Activated naive CD4-positive, alpha-beta T cell treated with anti-CD3 and anti-CD28 coated beads for 36 hours (primary cell): ENCODE data around the gene PPFIBP1. TPM values are rescaled to one million over a fixed set of nuclear protein-coding genes. Genes with fewer than 3 reads are reported as not detected.
A peak's percentile ranks its signal among the peaks of the same experiment; 100 is the strongest.
"Not testable (repeated sequence)": the region's sequence is repeated elsewhere in the genome, so short reads cannot be mapped to it uniquely, and the experiment has no call there.

Source experiments
- CTCF ChIA-PET: fragments of 350-600 bp; sonication (Branson Sonifier 250); formaldehyde crosslinking; loops from one replicate; lab custom pipeline; 2021; ENCODE audit warnings: antibody characterized with exemption; lab: Charles Lee
- DNase-seq: peaks from one replicate; pipeline ENCODE4 v3.0.0-alpha.2; 2020
- H3K27ac Mint-ChIP-seq: one replicate; pipeline ENCODE4 v1.8.0; 2021; ENCODE audit warnings: mild to moderate bottlenecking, mixed read lengths
- H3K27me3 Mint-ChIP-seq: one replicate; pipeline ENCODE4 v1.8.0; 2021; ENCODE audit warnings: low read depth, mixed read lengths
- H3K36me3 Mint-ChIP-seq: one replicate; pipeline ENCODE4 v1.8.0; 2021; ENCODE audit warnings: low read depth, mixed read lengths
- H3K4me1 Mint-ChIP-seq: one replicate; pipeline ENCODE4 v1.8.0; 2021; ENCODE audit warnings: low read depth, mixed read lengths
- H3K4me3 Mint-ChIP-seq: one replicate; pipeline ENCODE4 v1.8.0; 2021; ENCODE audit warnings: mild to moderate bottlenecking, moderate library complexity, mixed read lengths
- H3K9me3 Mint-ChIP-seq: one replicate; pipeline ENCODE4 v1.8.0; 2021; ENCODE audit warnings: mixed read lengths
- intact Hi-C: fragments of 100-400 bp; cut with micrococcal nuclease; formaldehyde crosslinking; loops from one replicate; pipeline ENCODE4 v1.15.1; 2023
- total RNA-seq, 2 experiments: library from RNA; stranded (reverse); gene quantifications; one replicate each; pipeline ENCODE4 v1.2.3, GENCODE V29; 2021

The PPFIBP1 gene
- total RNA-seq, 2 experiments from 2014 or later = 43.4 to 43.6 TPM

- H3K27ac Mint-ChIP-seq = no peak overlapping the region
Measured at GRCh38 chr12:27711967-27712366, 188.0 kb downstream of the PPFIBP1 start.

DNA sequence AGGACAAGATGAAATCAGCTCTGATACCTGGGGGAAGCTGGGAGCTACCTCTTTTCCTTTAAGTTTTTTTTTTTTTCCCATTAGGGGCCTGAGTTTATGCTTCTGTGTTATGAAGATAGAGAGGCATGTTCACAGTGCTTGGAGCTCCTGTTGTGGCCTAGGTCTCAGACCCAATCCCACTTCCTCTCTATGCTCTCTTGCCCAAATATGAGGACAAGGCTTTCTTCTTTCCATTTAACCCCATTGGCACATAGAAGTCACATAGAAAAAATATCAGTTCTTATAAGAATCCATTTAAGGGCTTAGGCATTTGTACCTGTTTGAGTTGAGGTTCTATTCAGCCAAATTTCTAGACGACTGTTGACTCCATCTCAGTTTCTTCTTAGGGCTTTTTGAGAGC is 199.2 kb downstream of the PPFIBP1 start:
- no peak overlapping the region for H3K4me3 Mint-ChIP-seq
- peaks cover 7% of the 10 kb centered on the region for H3K4me1 Mint-ChIP-seq
- H3K36me3 Mint-ChIP-seq = peaks cover 13% of the 10 kb centered on the region
- no peaks in the 10 kb centered on the region for H3K9me3 Mint-ChIP-seq
- H3K27ac Mint-ChIP-seq = no peak overlapping the region
- no peaks in the 10 kb centered on the region for H3K27me3 Mint-ChIP-seq
- intact Hi-C loops = no loop called here
- CTCF ChIA-PET = interaction anchor here (0.6 to 1.8 kb wide), 6 partner anchors 10 to 217 kb away, joined by 3 to 7 read pairs (median 4); no protein-coding TSS in a partner anchor
- DNase-seq = no peak

More at GRCh38 chr12:27711967-27712366, 188.0 kb downstream of the PPFIBP1 start:
- H3K4me3 Mint-ChIP-seq = peak overlapping the region; percentile 17
- intact Hi-C loops = loop anchor here (2.0 kb wide), 4 partner anchors 189 to 689 kb away; partner anchors contain the start of genes BMAL2, MED21 and STK38L
- DNase-seq = no peak
- no peaks in the 10 kb centered on the region for H3K27me3 Mint-ChIP-seq
- no peaks in the 10 kb centered on the region for H3K9me3 Mint-ChIP-seq
- peaks cover 19% of the 10 kb centered on the region for H3K4me1 Mint-ChIP-seq
- CTCF ChIA-PET = no interaction called here
- H3K36me3 Mint-ChIP-seq = peaks cover 7% of the 10 kb centered on the region

- Mint-ChIP-seq H3K27me3 (no peaks in the 10 kb centered on the region), H3K27ac (no peak overlapping the region), H3K36me3 (peaks cover 14% of the 10 kb centered on the region), H3K9me3 (no peaks in the 10 kb centered on the region), H3K4me3 (no peak overlapping the region), H3K4me1 (no peaks in the 10 kb centered on the region)
- intact Hi-C loops = loop anchor here (10.0 kb wide), 1 partner anchor 1145 kb away; no protein-coding TSS in a partner anchor
- CTCF ChIA-PET = no interaction called here
- DNase-seq = no peak
Measured at GRCh38 chr12:27730097-27730588, 206.1 kb downstream of the PPFIBP1 start.

- Mint-ChIP-seq H3K9me3 (no peaks in the 10 kb centered on the region), H3K27me3 (no peaks in the 10 kb centered on the region), H3K27ac (no peak overlapping the region), H3K4me1 (no peaks in the 10 kb centered on the region), H3K36me3 (peaks cover 19% of the 10 kb centered on the region), H3K4me3 (no peak overlapping the region)
- intact Hi-C loops = loop anchor here (2.0 to 10.0 kb wide), 4 partner anchors 49 to 1587 kb away; partner anchors contain the start of genes KLHL42 and MANSC4
- CTCF ChIA-PET = interaction anchor here (0.6 to 4.0 kb wide), 19 partner anchors 9 to 602 kb away, joined by 3 to 37 read pairs (median 4); partner anchors contain the start of genes KLHL42 and MANSC4
- peak; percentile 18 for DNase-seq
Measured at GRCh38 chr12:27732281-27732680, 208.3 kb downstream of the PPFIBP1 start.

GRCh38 chr12:27733052-27733656 is 209.1 kb downstream of the PPFIBP1 start:
- Mint-ChIP-seq H3K27ac (no peak overlapping the region), H3K36me3 (peaks cover 21% of the 10 kb centered on the region)

DNA sequence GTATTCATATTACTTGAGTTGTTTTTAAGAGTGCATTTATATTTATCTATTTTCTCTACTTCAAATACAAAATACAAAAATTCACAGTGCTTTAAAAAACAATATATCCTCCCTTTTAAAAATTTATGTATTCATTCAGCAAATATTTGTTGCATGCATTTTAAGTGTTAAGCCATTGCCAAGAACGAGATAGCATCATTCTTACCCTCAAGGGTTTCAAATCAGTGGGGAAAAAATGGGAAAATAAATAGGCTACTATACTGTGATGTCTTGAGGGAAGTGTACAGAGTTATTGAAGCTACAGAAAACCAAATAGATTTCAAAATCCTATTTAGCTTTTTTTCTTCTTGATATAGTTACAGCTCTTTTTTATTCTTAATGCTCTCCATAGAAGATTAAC is 209.8 kb downstream of the PPFIBP1 start:
- H3K27me3 Mint-ChIP-seq = no peaks in the 10 kb centered on the region
- H3K9me3 Mint-ChIP-seq = no peaks in the 10 kb centered on the region
- peaks cover 21% of the 10 kb centered on the region for H3K36me3 Mint-ChIP-seq
- no peak for DNase-seq
- H3K4me1 Mint-ChIP-seq = peaks cover 2% of the 10 kb centered on the region
- H3K4me3 Mint-ChIP-seq = no peak overlapping the region
- H3K27ac Mint-ChIP-seq = no peak overlapping the region
- intact Hi-C loops = loop anchor here (1.0 to 10.0 kb wide), 6 partner anchors 47 to 1585 kb away; partner anchors contain the start of genes KLHL42 and MANSC4
- CTCF ChIA-PET = interaction anchor here (0.6 to 4.0 kb wide), 14 partner anchors 9 to 222 kb away, joined by 3 to 37 read pairs (median 6); no protein-coding TSS in a partner anchor

More at GRCh38 chr12:27733052-27733656, 209.1 kb downstream of the PPFIBP1 start:
- Mint-ChIP-seq H3K4me1 (no peaks in the 10 kb centered on the region), H3K4me3 (no peak overlapping the region), H3K27me3 (no peaks in the 10 kb centered on the region), H3K9me3 (no peaks in the 10 kb centered on the region)
- intact Hi-C loops = loop anchor here (1.0 to 10.0 kb wide), 6 partner anchors 48 to 1586 kb away; partner anchors contain the start of genes KLHL42 and MANSC4
- peak; percentile 60 for DNase-seq
- CTCF ChIA-PET = interaction anchor here (0.6 to 4.0 kb wide), 19 partner anchors 10 to 603 kb away, joined by 3 to 37 read pairs (median 4); no protein-coding TSS in a partner anchor

- H3K4me1 Mint-ChIP-seq, H3K27me3 Mint-ChIP-seq, H3K9me3 Mint-ChIP-seq, H3K27ac Mint-ChIP-seq, DNase-seq, H3K4me3 Mint-ChIP-seq: not testable (repeated sequence)
- peaks cover 21% of the 10 kb centered on the region for H3K36me3 Mint-ChIP-seq
- CTCF ChIA-PET = interaction anchor here (0.6 to 4.0 kb wide), 7 partner anchors 11 to 222 kb away, joined by 3 to 37 read pairs (median 5); no protein-coding TSS in a partner anchor
- intact Hi-C loops = loop anchor here (10.0 kb wide), 1 partner anchor 1140 kb away; no protein-coding TSS in a partner anchor
Measured at GRCh38 chr12:27734321-27734720, 210.3 kb downstream of the PPFIBP1 start.

DNA sequence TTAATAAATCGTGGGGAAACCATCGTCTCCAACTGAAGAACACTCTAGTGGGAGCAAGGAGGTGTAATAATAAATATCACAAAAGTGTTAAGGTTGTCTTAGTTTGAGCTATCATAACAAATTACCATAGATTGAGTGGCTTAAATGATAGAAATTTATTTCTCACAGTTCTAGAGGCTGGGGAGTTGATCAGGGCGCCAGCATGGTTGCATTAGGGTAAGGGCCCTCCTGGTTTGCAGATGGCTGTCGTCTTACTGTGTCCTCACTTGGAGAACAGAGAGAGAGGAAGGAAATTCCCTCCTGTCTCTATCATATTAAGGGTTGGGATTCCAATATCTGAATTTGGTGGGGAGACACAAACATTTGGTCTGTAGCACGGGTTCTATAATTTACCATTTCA is 219.6 kb downstream of the PPFIBP1 start:
- Mint-ChIP-seq H3K27ac (no peak overlapping the region), H3K9me3 (no peaks in the 10 kb centered on the region), H3K27me3 (no peaks in the 10 kb centered on the region), H3K4me3 (no peak overlapping the region), H3K4me1 (peaks cover 13% of the 10 kb centered on the region), H3K36me3 (peaks cover 38% of the 10 kb centered on the region)
- intact Hi-C loops = no loop called here
- CTCF ChIA-PET = no interaction called here
- no peak for DNase-seq

Other genes starting within 250 kb of the PPFIBP1 start
- 1 to 10 TPM; 7.9 to 9.2 TPM for gene BMAL2, start 191.4 kb upstream of the PPFIBP1 start, total RNA-seq
- under 1 TPM; 0.19 to 0.22 TPM for gene SMCO2, start 77.5 kb upstream of the PPFIBP1 start, total RNA-seq
- gene REP15, start 172.2 kb downstream of the PPFIBP1 start, total RNA-seq = under 1 TPM; 0.19 to 0.22 TPM
- gene MRPS35, start 186.6 kb downstream of the PPFIBP1 start, total RNA-seq = 10 to 100 TPM; 53.1 to 57.6 TPM